NCI-H1105 (cell line): ENCODE results near the gene PNMT.

Experiments
- DNase-seq: peaks from one replicate; lab custom pipeline; 2025; lab: John Stamatoyannopoulos, UW

PNMT gene

GRCh38 chr17:39669897-39670735 is 1.9 kb downstream of the PNMT start:
- DNase-seq, result no peak

- no peak for DNase-seq
Measured at GRCh38 chr17:39670746-39671145, 2.5 kb downstream of the PNMT start.

GRCh38 chr17:39671651-39672521 is 3.6 kb downstream of the PNMT start:
- no peak for DNase-seq

- no peak for DNase-seq
Measured at GRCh38 chr17:39672522-39673334, 4.5 kb downstream of the PNMT start.

GRCh38 chr17:39673335-39674081 is 5.3 kb downstream of the PNMT start:
- no peak for DNase-seq

- DNase-seq, result no peak
Measured at GRCh38 chr17:39674179-39674578, 5.9 kb downstream of the PNMT start.

GRCh38 chr17:39674702-39675389 is 6.6 kb downstream of the PNMT start:
- DNase-seq, result no peak

GRCh38 chr17:39675390-39676082 is 7.3 kb downstream of the PNMT start:
- DNase-seq, result no peak

GRCh38 chr17:39676198-39676819 is 8.1 kb downstream of the PNMT start:
- peak; percentile 12 for DNase-seq

GRCh38 chr17:39677072-39677471 is 8.8 kb downstream of the PNMT start:
- DNase-seq, result no peak

- no peak for DNase-seq
Measured at GRCh38 chr17:39677542-39678339, 9.5 kb downstream of the PNMT start.

GRCh38 chr17:39678340-39679116 is 10.3 kb downstream of the PNMT start:
- DNase-seq, result no peak

GRCh38 chr17:39679521-39680192 is 11.4 kb downstream of the PNMT start:
- DNase-seq, result no peak

GRCh38 chr17:39683295-39683939 is 15.2 kb downstream of the PNMT start:
- no peak for DNase-seq

GRCh38 chr17:39684369-39685192 is 16.3 kb downstream of the PNMT start:
- DNase-seq, result no peak

- no peak for DNase-seq
Measured at GRCh38 chr17:39687101-39687545, 18.9 kb downstream of the PNMT start.
